ENCODE results near the gene UBQLNL. TPM values are rescaled to one million over a fixed set of nuclear protein-coding genes. Genes with fewer than 3 reads are reported as not detected.

Gene UBQLNL
- polyA plus RNA-seq, 6 donors from 2014 or later, result 0.39 TPM; not detected in 5

DNA sequence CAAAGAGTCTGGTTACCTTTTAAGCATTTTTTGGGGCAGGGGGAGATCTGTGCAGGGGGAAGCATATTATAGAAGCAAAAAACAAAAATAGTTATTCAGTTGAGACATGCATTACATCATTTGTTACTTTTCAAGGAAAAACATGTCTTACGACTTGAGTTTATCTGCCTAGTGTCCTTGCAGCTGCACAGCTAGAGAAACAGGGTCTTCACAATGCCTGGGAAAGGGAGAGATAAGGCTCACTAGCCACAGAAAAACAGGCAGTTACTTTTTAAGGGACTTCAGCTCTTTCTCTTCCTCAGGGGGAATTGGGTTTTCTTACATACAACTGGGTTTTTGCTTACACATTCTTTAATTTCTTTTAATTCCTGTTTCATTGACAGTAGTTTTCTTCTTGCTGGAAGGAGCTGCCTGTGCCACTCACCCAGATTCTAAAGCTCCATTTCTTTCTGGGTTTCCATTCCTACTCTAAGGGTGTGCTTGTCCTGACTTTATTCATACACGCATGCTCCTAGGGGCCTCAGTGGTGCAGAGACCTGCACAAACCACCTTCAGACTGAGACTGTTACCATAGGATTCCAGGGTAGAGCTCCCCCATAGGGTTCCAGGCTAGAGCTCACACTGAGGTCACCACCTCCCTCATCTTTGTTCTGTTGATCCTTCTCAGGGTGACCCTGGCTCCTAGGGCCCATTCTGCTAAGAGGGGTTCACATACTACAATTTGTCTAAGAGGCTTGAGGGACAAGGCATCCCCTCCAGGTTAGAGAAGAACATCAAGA lies 14.7 kb upstream of the UBQLNL start:
- Mint-ChIP-seq H3K4me1 (no peaks in the 10 kb centered on the region), H3K27me3 (no peaks in the 10 kb centered on the region), H3K27ac (no peak overlapping the region), H3K36me3 (no peaks in the 10 kb centered on the region), H3K4me3 (no peak overlapping the region), H3K9me3 (no peaks in the 10 kb centered on the region)
- DNase-seq (no peak), ATAC-seq (ENCODE audit: low read depth in 2 of 2) (no peak)

DNA sequence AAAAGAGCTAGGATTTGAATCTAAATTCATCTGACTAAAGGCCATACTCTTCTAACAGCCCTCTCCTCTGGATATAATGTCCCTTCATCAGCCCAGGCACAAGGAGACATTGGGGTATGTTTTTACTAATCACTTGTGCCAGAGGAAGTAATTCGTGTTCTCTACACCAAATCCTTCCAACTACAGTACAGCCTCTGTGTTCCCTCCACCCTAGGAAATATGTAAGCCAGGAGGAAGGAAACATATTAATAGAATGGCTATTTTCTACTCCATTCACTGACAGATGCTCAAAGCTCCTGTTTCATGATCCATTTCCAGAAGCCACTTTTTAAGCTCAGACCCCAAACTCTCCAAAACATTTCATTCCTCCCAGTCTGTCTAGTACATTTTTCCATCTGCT lies 12.0 kb upstream of the UBQLNL start:
- Mint-ChIP-seq H3K4me3 (no peak overlapping the region), H3K4me1 (no peaks in the 10 kb centered on the region), H3K36me3 (no peaks in the 10 kb centered on the region), H3K27ac (no peak overlapping the region), H3K27me3 (no peaks in the 10 kb centered on the region), H3K9me3 (no peaks in the 10 kb centered on the region)
- ATAC-seq (ENCODE audit: low read depth in 2 of 2), result no peak
- no peak for DNase-seq

DNA sequence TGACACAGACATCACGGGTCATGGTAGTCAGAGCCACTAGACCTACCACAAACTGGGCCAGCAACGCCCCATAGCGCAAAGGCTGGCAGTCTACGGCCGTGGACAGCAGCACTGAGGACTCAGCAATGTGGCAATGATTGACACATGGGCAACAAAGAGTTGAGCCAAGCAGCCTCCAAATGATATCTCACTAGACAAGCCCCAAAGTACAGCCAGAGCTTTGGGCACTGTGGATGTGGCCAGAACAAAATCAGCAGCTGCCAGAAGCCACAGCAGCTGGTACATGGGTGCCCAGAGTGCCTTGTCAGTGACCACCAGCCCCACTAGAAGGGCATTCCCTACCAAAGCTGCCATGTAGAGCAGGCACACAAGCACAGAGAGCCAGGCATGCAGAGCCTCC lies 11.2 kb upstream of the UBQLNL start:
- H3K9me3 Mint-ChIP-seq, result no peaks in the 10 kb centered on the region
- H3K27ac Mint-ChIP-seq, result peak overlapping the region in 1 of 6 donors; percentile 71
- no peaks in the 10 kb centered on the region for H3K4me1 Mint-ChIP-seq
- no peaks in the 10 kb centered on the region for H3K27me3 Mint-ChIP-seq
- no peaks in the 10 kb centered on the region for H3K36me3 Mint-ChIP-seq
- no peak for DNase-seq
- no peak for ATAC-seq (ENCODE audit: low read depth in 2 of 2)
- H3K4me3 Mint-ChIP-seq, result no peak overlapping the region

DNA sequence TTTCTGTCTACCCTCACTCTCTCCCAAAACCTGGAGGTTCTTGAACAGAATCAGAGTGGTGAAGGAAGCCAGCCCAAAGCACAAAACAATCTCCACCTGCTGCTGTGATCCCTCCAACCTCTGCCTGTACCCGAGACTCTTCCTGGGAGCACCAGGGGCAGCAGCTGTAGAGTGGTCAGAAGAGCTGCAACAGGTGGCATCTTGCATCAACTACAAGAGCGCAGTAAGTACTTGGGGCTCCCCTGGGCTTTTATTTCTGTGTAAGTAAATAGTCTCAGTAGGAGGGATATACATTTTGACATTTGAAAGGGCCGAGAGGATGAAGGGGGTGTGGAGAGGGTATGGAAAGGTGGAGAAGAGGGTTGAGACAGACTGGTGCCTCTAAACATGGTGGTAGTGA lies 8.3 kb upstream of the UBQLNL start:
- no peak for ATAC-seq (ENCODE audit: low read depth in 2 of 2)
- Mint-ChIP-seq H3K9me3 (no peaks in the 10 kb centered on the region), H3K4me1 (no peaks in the 10 kb centered on the region), H3K27ac (peak overlapping the region in 2 of 6 donors; percentile 10 to 86), H3K36me3 (no peaks in the 10 kb centered on the region), H3K4me3 (no peak overlapping the region), H3K27me3 (no peaks in the 10 kb centered on the region)
- no peak for DNase-seq

DNA sequence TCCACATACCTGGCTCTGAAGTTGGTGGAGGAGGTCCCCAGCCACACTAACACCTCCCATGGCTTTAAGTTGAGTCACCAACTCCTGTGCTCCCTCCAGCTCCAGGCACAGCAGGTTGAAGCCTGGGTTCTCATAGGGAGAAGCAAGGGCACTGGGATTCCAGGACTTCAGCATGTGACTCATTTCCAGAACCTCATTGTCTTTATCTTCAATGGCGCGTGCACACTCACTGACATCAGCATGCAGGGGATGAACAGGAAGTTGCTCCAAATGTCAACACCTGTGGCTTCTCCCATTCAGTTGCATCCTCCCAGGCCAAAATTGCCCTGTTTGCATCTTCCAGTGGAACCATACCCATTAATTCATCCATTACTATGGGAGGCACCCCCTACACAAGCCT lies 5.8 kb upstream of the UBQLNL start:
- Mint-ChIP-seq H3K36me3 (no peaks in the 10 kb centered on the region), H3K4me1 (no peaks in the 10 kb centered on the region), H3K27me3 (no peaks in the 10 kb centered on the region), H3K9me3 (no peaks in the 10 kb centered on the region), H3K27ac (no peak overlapping the region), H3K4me3 (no peak overlapping the region)
- ATAC-seq (ENCODE audit: low read depth in 2 of 2) (no peak), DNase-seq (no peak)

DNA sequence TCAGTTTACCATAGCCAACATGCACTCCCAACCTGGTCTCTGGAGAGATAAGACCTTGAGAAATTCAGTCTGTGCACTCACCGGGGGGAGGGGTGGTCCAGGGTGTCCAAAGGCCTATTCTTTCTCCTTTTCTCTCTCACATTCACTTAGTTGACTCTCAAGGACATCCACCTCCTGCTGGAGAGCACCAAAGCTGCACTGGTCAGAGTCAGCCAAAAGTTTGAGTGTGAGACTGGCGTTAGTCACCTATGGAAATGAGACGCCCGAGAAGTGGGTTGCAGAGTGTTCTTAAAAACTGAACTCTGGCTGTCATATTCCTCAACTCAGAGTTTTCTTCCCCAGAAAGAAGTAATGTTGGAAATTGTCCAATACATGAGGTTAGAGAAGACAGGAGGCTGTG lies 5.0 kb upstream of the UBQLNL start:
- Mint-ChIP-seq H3K36me3 (no peaks in the 10 kb centered on the region), H3K9me3 (no peaks in the 10 kb centered on the region), H3K4me1 (no peaks in the 10 kb centered on the region), H3K4me3 (no peak overlapping the region), H3K27ac (no peak overlapping the region), H3K27me3 (no peaks in the 10 kb centered on the region)
- ATAC-seq (ENCODE audit: low read depth in 2 of 2), result no peak
- DNase-seq, result no peak

DNA sequence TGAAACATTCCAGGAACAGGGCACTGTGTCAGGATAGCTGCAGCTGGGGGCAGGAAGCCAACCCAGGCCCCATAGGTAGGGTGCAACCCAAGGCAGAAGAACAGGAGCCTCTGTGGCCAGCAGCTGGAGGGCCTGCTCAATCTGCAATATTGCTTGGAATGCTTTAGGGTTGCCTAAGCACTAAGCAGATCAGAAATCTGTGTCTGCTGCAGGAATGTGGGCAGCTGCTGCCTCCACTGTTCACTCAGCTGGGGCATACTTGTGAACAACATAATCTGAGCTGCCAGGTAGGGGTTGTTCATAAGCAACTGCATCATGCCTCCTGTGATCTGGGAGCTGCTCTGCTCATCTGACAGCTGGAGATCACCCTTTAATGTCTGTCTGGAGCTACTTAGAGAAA lies 1.7 kb downstream of the UBQLNL start:
- DNase-seq (no peak), ATAC-seq (ENCODE audit: low read depth in 2 of 2) (no peak)
- H3K4me3 Mint-ChIP-seq, result no peak overlapping the region
- no peaks in the 10 kb centered on the region for H3K36me3 Mint-ChIP-seq
- H3K4me1 Mint-ChIP-seq, result no peaks in the 10 kb centered on the region
- H3K9me3 Mint-ChIP-seq, result no peaks in the 10 kb centered on the region
- H3K27me3 Mint-ChIP-seq, result peaks cover 0 to 6% (median 0%) of the 10 kb centered on the region in 3 donors
- no peak overlapping the region for H3K27ac Mint-ChIP-seq

DNA sequence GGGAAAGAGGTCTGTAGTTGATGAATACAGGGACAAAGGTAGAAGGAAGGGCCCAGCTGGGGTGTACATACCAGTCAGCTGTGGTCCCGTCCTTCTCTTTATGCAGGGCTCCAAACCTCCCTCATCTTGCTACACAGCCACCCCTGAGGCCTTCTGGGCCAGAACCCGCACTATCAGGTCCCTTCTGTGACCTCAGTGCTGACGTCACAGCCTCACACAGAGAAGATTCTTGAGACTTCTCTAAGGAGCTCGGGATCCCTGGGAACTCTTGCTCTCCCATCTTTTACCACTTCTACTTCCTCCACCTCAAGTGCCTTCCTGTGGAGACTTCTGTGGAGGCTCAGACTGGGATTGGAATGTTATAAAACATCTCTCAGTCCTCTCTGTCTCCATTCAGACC lies 6.7 kb downstream of the UBQLNL start, which contains the start of gene UBQLN3:
UBQLN3 (minus strand) TSS at position 155 of the 400 bp plus-strand sequence. CDS start 399 bp downstream, outside the sequence.
- Mint-ChIP-seq H3K4me3 (no peak within 1 kb of the TSS), H3K27me3 (peaks cover 4 to 22% (median 6%) of the 10 kb centered on the region in 3 donors), H3K9me3 (no peaks in the 10 kb centered on the region), H3K4me1 (no peaks in the 10 kb centered on the region), H3K36me3 (no peaks in the 10 kb centered on the region), H3K27ac (peak within 1 kb of the TSS in 1 of 6 donors; percentile 1)
- DNase-seq (no peak), ATAC-seq (ENCODE audit: low read depth in 2 of 2) (no peak)

DNA sequence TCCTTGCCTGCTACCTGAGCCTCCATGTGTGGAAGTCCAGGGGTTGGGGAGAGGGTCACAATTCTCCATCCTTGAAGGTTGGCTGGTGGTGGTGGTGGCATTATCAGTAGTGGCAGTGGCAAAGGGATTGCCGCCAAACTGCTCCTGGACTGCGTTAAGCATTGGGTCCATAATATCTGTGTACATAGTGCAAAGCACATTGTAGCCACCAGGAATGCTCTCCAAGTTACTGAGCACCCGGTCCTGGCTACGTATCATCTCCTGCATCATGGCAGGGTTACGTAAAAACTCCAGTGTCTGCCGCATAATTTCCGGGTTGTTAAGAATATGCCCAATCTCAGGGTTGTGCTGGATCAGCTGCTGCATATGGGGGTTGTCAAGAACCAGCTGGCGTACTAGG lies 7.9 kb downstream of the UBQLNL start:
- no peaks in the 10 kb centered on the region for H3K36me3 Mint-ChIP-seq
- no peaks in the 10 kb centered on the region for H3K9me3 Mint-ChIP-seq
- H3K4me1 Mint-ChIP-seq, result no peaks in the 10 kb centered on the region
- ATAC-seq (ENCODE audit: low read depth in 2 of 2) (no peak), DNase-seq (no peak)
- H3K27ac Mint-ChIP-seq, result no peak overlapping the region
- peaks cover 4 to 22% (median 6%) of the 10 kb centered on the region in 3 donors for H3K27me3 Mint-ChIP-seq
- no peak overlapping the region for H3K4me3 Mint-ChIP-seq

DNA sequence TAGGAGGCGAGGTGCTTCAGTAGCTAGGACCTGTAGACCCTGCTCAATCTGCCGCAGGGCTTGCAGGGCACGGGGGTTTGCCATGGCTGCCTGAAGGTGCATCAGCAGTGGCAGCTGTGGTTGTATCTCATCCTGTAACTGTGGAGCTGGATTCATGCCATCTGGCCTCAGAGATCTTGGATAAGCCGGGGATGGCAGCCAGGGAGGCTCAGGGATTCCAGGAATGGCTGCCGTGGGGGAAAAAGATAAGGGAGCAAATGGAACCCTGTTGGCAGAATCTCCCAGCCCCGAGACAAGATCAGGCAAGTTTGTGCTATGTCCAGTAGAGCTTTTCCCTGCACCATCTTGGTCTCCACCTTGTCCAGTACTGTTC lies 8.6 kb downstream of the UBQLNL start:
- no peak for ATAC-seq (ENCODE audit: low read depth in 2 of 2)
- H3K4me1 Mint-ChIP-seq, result no peaks in the 10 kb centered on the region
- H3K36me3 Mint-ChIP-seq, result no peaks in the 10 kb centered on the region
- H3K27me3 Mint-ChIP-seq, result peaks cover 4 to 22% (median 6%) of the 10 kb centered on the region in 3 donors
- H3K4me3 Mint-ChIP-seq, result no peak overlapping the region
- no peak for DNase-seq
- H3K27ac Mint-ChIP-seq, result no peak overlapping the region
- H3K9me3 Mint-ChIP-seq, result no peaks in the 10 kb centered on the region

DNA sequence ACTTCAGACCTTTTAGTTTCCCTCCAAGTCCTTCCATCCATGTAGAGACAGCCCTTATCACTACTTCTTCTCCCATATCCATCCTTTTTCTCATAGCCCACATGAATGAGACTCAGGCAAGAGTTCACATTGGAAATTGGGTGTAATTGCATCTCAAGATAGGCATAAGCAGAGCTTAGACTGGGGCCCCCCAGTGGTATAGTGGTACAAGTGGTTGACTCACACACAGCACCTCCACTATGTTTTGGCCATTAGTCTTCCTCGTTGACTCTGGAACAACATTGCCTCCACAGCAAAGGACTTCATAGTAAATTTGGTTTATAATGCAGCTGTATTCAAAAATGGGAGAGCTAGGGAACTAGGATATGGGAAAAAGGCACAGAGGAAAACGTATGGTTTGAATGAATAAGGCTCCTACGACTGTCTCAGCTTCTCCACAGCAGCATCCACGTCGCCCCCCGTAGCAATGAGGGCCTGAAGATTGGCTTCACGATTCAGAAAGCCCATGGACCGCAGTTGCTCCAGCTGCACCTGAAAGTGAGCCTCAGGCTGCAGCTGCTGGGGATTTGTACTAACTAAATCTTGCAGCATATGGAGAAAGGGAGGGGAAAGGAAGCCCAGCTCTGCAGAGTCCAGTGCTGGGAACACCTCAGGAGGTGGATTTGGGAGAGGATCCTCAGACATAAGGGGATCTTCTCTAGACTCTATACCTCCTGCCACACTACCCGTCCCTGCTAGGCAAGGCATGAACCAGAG lies 9.1 kb downstream of the UBQLNL start:
- H3K9me3 Mint-ChIP-seq, result no peaks in the 10 kb centered on the region
- H3K4me3 Mint-ChIP-seq, result peak overlapping the region in 1 of 8 donors; percentile 72
- H3K27me3 Mint-ChIP-seq, result peaks cover 4 to 24% (median 6%) of the 10 kb centered on the region in 3 donors
- H3K4me1 Mint-ChIP-seq, result no peaks in the 10 kb centered on the region
- ATAC-seq (ENCODE audit: low read depth in 2 of 2) (no peak), DNase-seq (no peak)
- no peak overlapping the region for H3K27ac Mint-ChIP-seq
- no peaks in the 10 kb centered on the region for H3K36me3 Mint-ChIP-seq

DNA sequence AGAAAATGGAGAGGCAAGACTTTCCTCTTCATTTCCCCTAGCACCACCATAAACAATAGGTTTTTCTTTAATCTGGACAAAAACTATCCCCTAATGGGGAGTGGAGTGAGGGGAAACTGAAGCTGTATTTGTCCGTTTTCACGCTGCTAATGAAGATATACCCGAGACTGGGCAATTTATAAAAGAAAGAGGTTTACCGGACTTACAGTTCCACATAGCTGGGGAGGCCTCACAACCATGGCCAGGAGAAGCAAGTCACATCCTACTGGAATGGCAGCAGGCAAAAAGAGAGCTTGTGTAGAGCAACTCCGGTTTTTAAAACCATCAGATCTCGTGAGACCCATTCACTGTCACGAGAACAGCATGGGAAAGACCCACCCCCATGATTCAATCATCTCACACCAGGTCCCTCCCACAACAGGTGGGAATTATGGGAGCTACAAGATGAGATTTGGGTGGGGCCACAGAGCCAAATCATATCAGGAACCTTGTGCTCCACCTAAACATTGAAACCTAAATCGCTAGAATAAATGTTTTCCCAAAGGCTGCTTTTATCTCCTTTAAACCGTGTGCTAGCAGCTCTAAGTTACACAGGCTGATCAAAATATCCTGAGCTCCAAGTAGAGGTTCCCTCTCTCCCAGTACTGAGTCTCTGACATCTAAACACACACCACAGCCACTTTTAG lies 11.0 kb downstream of the UBQLNL start:
- ATAC-seq (ENCODE audit: low read depth in 2 of 2) (no peak), DNase-seq (no peak)
- Mint-ChIP-seq H3K4me1 (no peaks in the 10 kb centered on the region), H3K36me3 (no peaks in the 10 kb centered on the region), H3K4me3 (no peak overlapping the region), H3K9me3 (no peaks in the 10 kb centered on the region), H3K27me3 (peaks cover 4 to 26% (median 11%) of the 10 kb centered on the region in 3 donors), H3K27ac (no peak overlapping the region)

DNA sequence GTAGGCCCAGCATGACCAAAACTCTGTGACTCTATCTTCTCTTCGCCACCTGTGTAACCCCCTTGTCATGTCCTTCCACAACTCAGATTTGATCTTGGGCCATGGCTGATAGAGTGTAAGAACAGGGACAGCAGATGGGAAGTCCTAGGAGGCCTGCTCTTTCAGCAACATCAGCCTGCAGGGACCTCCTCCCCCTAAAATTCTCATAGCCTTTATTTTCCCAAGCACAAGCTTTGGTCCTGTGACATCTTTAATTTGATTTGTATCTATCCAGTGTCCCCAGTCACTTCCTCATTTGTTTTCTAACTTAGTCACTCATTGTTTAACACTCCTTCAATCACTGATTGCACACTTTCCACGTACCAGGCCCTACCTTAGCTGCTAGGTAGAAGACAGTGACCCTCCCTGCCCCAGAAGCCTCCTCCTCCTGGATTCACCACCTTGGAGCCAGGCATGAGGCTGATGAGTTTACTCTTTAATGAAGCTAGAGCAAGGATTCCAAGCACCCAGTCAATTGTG lies 12.0 kb downstream of the UBQLNL start:
- Mint-ChIP-seq H3K27me3 (peaks cover 7 to 26% (median 11%) of the 10 kb centered on the region in 3 donors), H3K27ac (no peak overlapping the region), H3K4me3 (no peak overlapping the region), H3K4me1 (no peaks in the 10 kb centered on the region), H3K9me3 (no peaks in the 10 kb centered on the region), H3K36me3 (no peaks in the 10 kb centered on the region)
- ATAC-seq (ENCODE audit: low read depth in 2 of 2) (no peak), DNase-seq (no peak)
